HepG2 (cell line): Measurements from ENCODE around the gene ZMIZ1. TPM values are rescaled to one million over a fixed set of nuclear protein-coding genes. Genes with fewer than 3 reads are reported as not detected.

Source experiments
- ATAC-seq: fragments of 200-7000 bp; cut with Tn5 transposase; 3 replicates; pipeline ENCODE4 v1.9.1; 2020; ENCODE audit warnings: mild to moderate bottlenecking, moderate library complexity
- BruUV-seq: library from RNA; stranded (reverse); fragments of 400-500 nt; replicated peaks from 2 replicates; lab custom pipeline; 2021; lab: Mats Ljungman, UMichigan
- CTCF ChIA-PET: fragments of 300-600 bp; formaldehyde crosslinking; extraction: SDS; loops from one replicate; lab custom pipeline; 2021; ENCODE audit warnings: low total read pairs, inconsistent platforms, low intra/inter-chr PET ratio; lab: Yijun Ruan, JAX
- POLR2A ChIA-PET: fragments of 350-600 bp; sonication (Branson Sonifier 250); formaldehyde crosslinking; loops from one replicate; lab custom pipeline; 2020; ENCODE audit warnings: antibody characterized with exemption, inconsistent platforms; lab: Yijun Ruan, JAX
- DNase-seq: peaks from one replicate; pipeline ENCODE4 v3.0.0-alpha.2; 2015; ENCODE audit warnings: low spot score
- FAIRE-seq: peaks from 3 replicates; lab custom pipeline; 2011; peaks lifted over from hg19 to GRCh38; lab: Jason Lieb, UNC
- H2AFZ ChIP-seq: one replicate; pipeline ENCODE4 v1.6.1; 2011; ENCODE audit warnings: low read length, inconsistent platforms
- H3K27ac ChIP-seq: fragments of 300-600 bp; 3 replicates; pipeline ENCODE4 v1.8.0; 2011; ENCODE audit warnings: mixed run types, mild to moderate bottlenecking, mixed read lengths, low read length, inconsistent platforms; ENCODE audit not compliant: insufficient read depth; ENCODE audit errors: extremely low read length
- H3K27me3 ChIP-seq, 2 experiments: fragments of 200-600 bp in 1 of 2; 2 replicates in 1 of 2; 3 replicates in 1 of 2; pipeline versions ENCODE4 v1.6.0 to v1.8.0; 2011; ENCODE audit warnings: low read length in 2 of 2, mild to moderate bottlenecking in 2 of 2, moderate library complexity in 2 of 2, inconsistent platforms in 1 of 2; ENCODE audit not compliant: insufficient read depth in 2 of 2, control insufficient read depth in 1 of 2
- H3K36me3 ChIP-seq, 2 experiments: fragments of 200-600 bp in 1 of 2; replicated peaks in 1 of 2; 2 replicates in 1 of 2; 3 replicates in 1 of 2; pipeline versions ENCODE4 v1.5.1 to v1.8.0; 2011; ENCODE audit warnings: low read length in 2 of 2, inconsistent platforms in 1 of 2; ENCODE audit not compliant: insufficient read depth in 2 of 2, control insufficient read depth in 1 of 2
- H3K4me1 ChIP-seq: 2 replicates; pipeline ENCODE4 v1.5.1; 2012; ENCODE audit warnings: low read length, inconsistent platforms; ENCODE audit not compliant: insufficient read depth
- H3K4me2 ChIP-seq: 2 replicates; pipeline ENCODE4 v1.6.0; 2011; ENCODE audit warnings: low read depth, low read length, inconsistent platforms
- H3K4me3 ChIP-seq, 3 experiments: fragments of 200-600 bp in 1 of 3; sonication (generic), shearing (Covaris generic) in 1 of 3; replicated peaks in 1 of 3; 2 replicates each; pipeline ENCODE4 v1.5.1; 2011 to 2016; ENCODE audit warnings: low read length in 3 of 3, inconsistent platforms in 2 of 3, low read depth in 2 of 3, mild to moderate bottlenecking in 2 of 3, control low read depth in 1 of 3, mixed read lengths in 1 of 3; ENCODE audit not compliant: insufficient read depth in 1 of 3
- H3K79me2 ChIP-seq: one replicate; pipeline ENCODE4 v1.6.1; 2011; ENCODE audit warnings: low read length, inconsistent platforms; ENCODE audit not compliant: insufficient read depth
- H3K9ac ChIP-seq: 2 replicates; pipeline ENCODE4 v1.6.0; 2011; ENCODE audit warnings: mild to moderate bottlenecking, low read depth, low read length, inconsistent platforms; ENCODE audit not compliant: insufficient read depth
- H3K9me3 ChIP-seq: 2 replicates; pipeline ENCODE4 v1.5.1; 2012; ENCODE audit warnings: mild to moderate bottlenecking, low read length
- H4K20me1 ChIP-seq: 2 replicates; pipeline ENCODE4 v1.6.0; 2011; ENCODE audit warnings: inconsistent platforms, mild to moderate bottlenecking, low read length, moderate library complexity; ENCODE audit not compliant: insufficient read depth
- CBFB ChIP-seq: sonication (generic); formaldehyde crosslinking; IDR thresholded peaks from 2 replicates; pipeline ENCODE4 v1.4.0; 2020; ENCODE audit warnings: missing genetic modification reagents
- FLYWCH1 ChIP-seq: sonication (generic); formaldehyde crosslinking; IDR thresholded peaks from 2 replicates; pipeline ENCODE4 v1.8.1; 2023; ENCODE audit warnings: mild to moderate bottlenecking, missing genetic modification reagents
- FOXP1 ChIP-seq, 2 experiments: fragments of 450-650 bp in 1 of 2; IDR thresholded peaks; 2 replicates each; pipeline ENCODE4 v1.6.1; 2017 to 2018; ENCODE audit warnings: antibody characterized with exemption in 1 of 2
- GABPB1 ChIP-seq: IDR thresholded peaks from 2 replicates; pipeline ENCODE4 v1.6.1; 2016; ENCODE audit warnings: mild to moderate bottlenecking, missing genetic modification reagents, moderate library complexity, missing compliant biosample characterization
- PHF21A ChIP-seq: sonication (generic); formaldehyde crosslinking; IDR thresholded peaks from 2 replicates; pipeline ENCODE4 v1.5.0; 2020; ENCODE audit warnings: mild to moderate bottlenecking, missing genetic modification reagents
- SRSF9 ChIP-seq: fragments of 200-400 bp; formaldehyde crosslinking; IDR thresholded peaks from 2 replicates; pipeline ENCODE4 v1.6.1; 2018; ENCODE audit warnings: borderline replicate concordance, mild to moderate bottlenecking, low read depth, low read length; ENCODE audit not compliant: insufficient read depth, poor library complexity, severe bottlenecking
- THAP7 ChIP-seq: sonication (generic); formaldehyde crosslinking; IDR thresholded peaks from 2 replicates; pipeline ENCODE4 v1.8.1; 2023; ENCODE audit warnings: mild to moderate bottlenecking, missing genetic modification reagents
- ZNF335 ChIP-seq: sonication (generic); formaldehyde crosslinking; IDR thresholded peaks from 2 replicates; pipeline ENCODE4 v1.4.0; 2020; ENCODE audit warnings: missing genetic modification reagents
- ZNF703 ChIP-seq: sonication (generic); formaldehyde crosslinking; IDR thresholded peaks from 2 replicates; pipeline ENCODE4 v1.5.1; 2020; ENCODE audit warnings: missing genetic modification reagents, mild to moderate bottlenecking, moderate library complexity, borderline replicate concordance
- WGBS: methylation state at CpG from one replicate; pipeline ENCODE4 v1.1.6; 2017; ENCODE audit warnings: low lambda C conversion rate; 5-methylcytosine and 5-hydroxymethylcytosine counted together
- in situ Hi-C: cut with HindIII; loops from 2 replicates; pipeline ENCODE4 v1.10.0; 2017; ENCODE audit warnings: low pct_unique_long_range_greater_than_20kb; ENCODE audit not compliant: extremely low pct_ligation_motif_present
- intact Hi-C: fragments of 100-400 bp; cut with micrococcal nuclease; formaldehyde crosslinking; loops from one replicate; pipeline ENCODE4 v1.10.0; 2022; ENCODE audit not compliant: unreplicated experiment
- polyA plus RNA-seq, 8 experiments: library from polyadenylated mRNA; depleted of rRNA in 3 of 8; stranded (reverse) in 7 of 8; unstranded in 1 of 8; fragments of >200 nt; fragmentation: Illumina TruSeq in 4 of 8; extraction: Trizol in 4 of 8; gene quantifications; 2 replicates each; pipeline versions ENCODE4 v1.2.1 to v1.2.3, GENCODE V29; 2011 to 2016; ENCODE audit warnings: low read depth in 4 of 8, missing spikeins in 1 of 8, mixed read lengths in 1 of 8; ENCODE audit not compliant: insufficient read depth in 1 of 8
- total RNA-seq, 5 experiments: library from RNA; depleted of rRNA; stranded (reverse); fragments of >200 nt; fragmentation: Illumina TruSeq; extraction: Trizol; gene quantifications; 2 replicates each; pipeline ENCODE4 v1.2.3, GENCODE V29; 2016; ENCODE audit warnings: low read depth in 1 of 5
- TF ChIP-seq, protein P1 (sequence below): sonication (generic); formaldehyde crosslinking; IDR thresholded peaks from 2 replicates; pipeline ENCODE4 v1.5.0; 2020; ENCODE audit warnings: mild to moderate bottlenecking, missing genetic modification reagents, moderate library complexity
- TF ChIP-seq, protein P2 (sequence below): sonication (generic); formaldehyde crosslinking; IDR thresholded peaks from 2 replicates; pipeline ENCODE4 v1.5.0; 2020; ENCODE audit warnings: mild to moderate bottlenecking, missing genetic modification reagents, borderline replicate concordance
- TF ChIP-seq, protein P3 (sequence below): sonication (generic); formaldehyde crosslinking; IDR thresholded peaks from 2 replicates; pipeline ENCODE4 v1.4.0; 2020; ENCODE audit warnings: missing genetic modification reagents
- TF ChIP-seq, protein P4 (sequence below): sonication (generic); formaldehyde crosslinking; IDR thresholded peaks from 2 replicates; pipeline ENCODE4 v1.4.0; 2020; ENCODE audit warnings: low read depth, missing genetic modification reagents

Gene ZMIZ1
- total and polyA plus RNA-seq, 2 of the 13 experiments (the other 11 are each of a cell fraction or from before 2014, with no cell fraction given): 5.3 to 10.2 TPM

GRCh38 chr10:79115302-79115701 lies 46.5 kb downstream of the ZMIZ1 start (continued):
- TF ChIP-seq, protein P1, sequence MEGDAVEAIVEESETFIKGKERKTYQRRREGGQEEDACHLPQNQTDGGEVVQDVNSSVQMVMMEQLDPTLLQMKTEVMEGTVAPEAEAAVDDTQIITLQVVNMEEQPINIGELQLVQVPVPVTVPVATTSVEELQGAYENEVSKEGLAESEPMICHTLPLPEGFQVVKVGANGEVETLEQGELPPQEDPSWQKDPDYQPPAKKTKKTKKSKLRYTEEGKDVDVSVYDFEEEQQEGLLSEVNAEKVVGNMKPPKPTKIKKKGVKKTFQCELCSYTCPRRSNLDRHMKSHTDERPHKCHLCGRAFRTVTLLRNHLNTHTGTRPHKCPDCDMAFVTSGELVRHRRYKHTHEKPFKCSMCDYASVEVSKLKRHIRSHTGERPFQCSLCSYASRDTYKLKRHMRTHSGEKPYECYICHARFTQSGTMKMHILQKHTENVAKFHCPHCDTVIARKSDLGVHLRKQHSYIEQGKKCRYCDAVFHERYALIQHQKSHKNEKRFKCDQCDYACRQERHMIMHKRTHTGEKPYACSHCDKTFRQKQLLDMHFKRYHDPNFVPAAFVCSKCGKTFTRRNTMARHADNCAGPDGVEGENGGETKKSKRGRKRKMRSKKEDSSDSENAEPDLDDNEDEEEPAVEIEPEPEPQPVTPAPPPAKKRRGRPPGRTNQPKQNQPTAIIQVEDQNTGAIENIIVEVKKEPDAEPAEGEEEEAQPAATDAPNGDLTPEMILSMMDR: no peak
- TF ChIP-seq, all 625 proteins: peak for 0

- no peak for FAIRE-seq
- Histone ChIP-seq H2AFZ (no peak overlapping the region), H3K9me3 (no peaks in the 10 kb centered on the region), H3K4me3 (no peak overlapping the region), H4K20me1 (peaks cover 87% of the 10 kb centered on the region), H3K79me2 (peaks cover 73% of the 10 kb centered on the region), H3K4me1 (peaks cover 63% of the 10 kb centered on the region), H3K4me2 (no peak overlapping the region), H3K27ac (peak overlapping the region; percentile 21), H3K9ac (no peak overlapping the region), H3K27me3 (no peaks in the 10 kb centered on the region), H3K36me3 (peaks cover 33 to 65% of the 10 kb centered on the region in 2 experiments)
- POLR2A ChIA-PET: no interaction called here
- in situ Hi-C loops: no loop called here
- no peak for ATAC-seq
- 98% methylated on average over 4 of the region's 4 CpGs for WGBS
- intact Hi-C loops: no loop called here
- DNase-seq: no peak
- no TSS peak for BruUV-seq
- CTCF ChIA-PET: no interaction called here
- TF ChIP-seq ZNF703 (CRISPR knock-in tag): no peak
- no peak for TF ChIP-seq CBFB (CRISPR knock-in tag)
- TF ChIP-seq, protein P2, sequence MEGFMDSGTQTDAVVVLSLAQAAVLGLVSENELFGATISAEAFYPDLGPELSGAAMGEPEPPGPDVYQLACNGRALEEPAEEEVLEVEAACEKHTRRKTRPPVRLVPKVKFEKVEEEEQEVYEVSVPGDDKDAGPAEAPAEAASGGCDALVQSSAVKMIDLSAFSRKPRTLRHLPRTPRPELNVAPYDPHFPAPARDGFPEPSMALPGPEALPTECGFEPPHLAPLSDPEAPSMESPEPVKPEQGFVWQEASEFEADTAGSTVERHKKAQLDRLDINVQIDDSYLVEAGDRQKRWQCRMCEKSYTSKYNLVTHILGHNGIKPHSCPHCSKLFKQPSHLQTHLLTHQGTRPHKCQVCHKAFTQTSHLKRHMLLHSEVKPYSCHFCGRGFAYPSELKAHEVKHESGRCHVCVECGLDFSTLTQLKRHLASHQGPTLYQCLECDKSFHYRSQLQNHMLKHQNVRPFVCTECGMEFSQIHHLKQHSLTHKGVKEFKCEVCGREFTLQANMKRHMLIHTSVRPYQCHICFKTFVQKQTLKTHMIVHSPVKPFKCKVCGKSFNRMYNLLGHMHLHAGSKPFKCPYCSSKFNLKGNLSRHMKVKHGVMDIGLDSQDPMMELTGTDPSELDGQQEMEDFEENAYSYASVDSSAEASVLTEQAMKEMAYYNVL (CRISPR knock-in tag): no peak
- TF ChIP-seq FOXP1 (IDR thresholded peaks at IDR 0.05): no peak
- TF ChIP-seq FOXP1 (CRISPR knock-in tag; IDR thresholded peaks at IDR 0.05): no peak
- TF ChIP-seq, protein P3, sequence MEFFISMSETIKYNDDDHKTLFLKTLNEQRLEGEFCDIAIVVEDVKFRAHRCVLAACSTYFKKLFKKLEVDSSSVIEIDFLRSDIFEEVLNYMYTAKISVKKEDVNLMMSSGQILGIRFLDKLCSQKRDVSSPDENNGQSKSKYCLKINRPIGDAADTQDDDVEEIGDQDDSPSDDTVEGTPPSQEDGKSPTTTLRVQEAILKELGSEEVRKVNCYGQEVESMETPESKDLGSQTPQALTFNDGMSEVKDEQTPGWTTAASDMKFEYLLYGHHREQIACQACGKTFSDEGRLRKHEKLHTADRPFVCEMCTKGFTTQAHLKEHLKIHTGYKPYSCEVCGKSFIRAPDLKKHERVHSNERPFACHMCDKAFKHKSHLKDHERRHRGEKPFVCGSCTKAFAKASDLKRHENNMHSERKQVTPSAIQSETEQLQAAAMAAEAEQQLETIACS (CRISPR knock-in tag): no peak
- TF ChIP-seq SRSF9: no peak
- no peak for TF ChIP-seq GABPB1
- TF ChIP-seq, protein P4, sequence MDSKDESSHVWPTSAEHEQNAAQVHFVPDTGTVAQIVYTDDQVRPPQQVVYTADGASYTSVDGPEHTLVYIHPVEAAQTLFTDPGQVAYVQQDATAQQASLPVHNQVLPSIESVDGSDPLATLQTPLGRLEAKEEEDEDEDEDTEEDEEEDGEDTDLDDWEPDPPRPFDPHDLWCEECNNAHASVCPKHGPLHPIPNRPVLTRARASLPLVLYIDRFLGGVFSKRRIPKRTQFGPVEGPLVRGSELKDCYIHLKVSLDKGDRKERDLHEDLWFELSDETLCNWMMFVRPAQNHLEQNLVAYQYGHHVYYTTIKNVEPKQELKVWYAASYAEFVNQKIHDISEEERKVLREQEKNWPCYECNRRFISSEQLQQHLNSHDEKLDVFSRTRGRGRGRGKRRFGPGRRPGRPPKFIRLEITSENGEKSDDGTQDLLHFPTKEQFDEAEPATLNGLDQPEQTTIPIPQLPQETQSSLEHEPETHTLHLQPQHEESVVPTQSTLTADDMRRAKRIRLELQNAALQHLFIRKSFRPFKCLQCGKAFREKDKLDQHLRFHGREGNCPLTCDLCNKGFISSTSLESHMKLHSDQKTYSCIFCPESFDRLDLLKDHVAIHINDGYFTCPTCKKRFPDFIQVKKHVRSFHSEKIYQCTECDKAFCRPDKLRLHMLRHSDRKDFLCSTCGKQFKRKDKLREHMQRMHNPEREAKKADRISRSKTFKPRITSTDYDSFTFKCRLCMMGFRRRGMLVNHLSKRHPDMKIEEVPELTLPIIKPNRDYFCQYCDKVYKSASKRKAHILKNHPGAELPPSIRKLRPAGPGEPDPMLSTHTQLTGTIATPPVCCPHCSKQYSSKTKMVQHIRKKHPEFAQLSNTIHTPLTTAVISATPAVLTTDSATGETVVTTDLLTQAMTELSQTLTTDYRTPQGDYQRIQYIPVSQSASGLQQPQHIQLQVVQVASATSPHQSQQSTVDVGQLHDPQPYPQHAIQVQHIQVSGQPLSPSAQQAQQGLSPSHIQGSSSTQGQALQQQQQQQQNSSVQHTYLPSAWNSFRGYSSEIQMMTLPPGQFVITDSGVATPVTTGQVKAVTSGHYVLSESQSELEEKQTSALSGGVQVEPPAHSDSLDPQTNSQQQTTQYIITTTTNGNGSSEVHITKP (CRISPR knock-in tag): no peak
- no peak for TF ChIP-seq PHF21A (CRISPR knock-in tag)
- TF ChIP-seq ZNF335 (CRISPR knock-in tag): no peak
- no peak for TF ChIP-seq FLYWCH1
- TF ChIP-seq THAP7 (CRISPR knock-in tag): no peak
Measured at GRCh38 chr10:79116368-79116767, 47.6 kb downstream of the ZMIZ1 start.
